K562 (cell line): ENCODE results near the gene MYH15. TPM values are rescaled to one million over a fixed set of nuclear protein-coding genes. Genes with fewer than 3 reads are reported as not detected.

Source experiments
- ATAC-seq: fragments of 200-7000 bp; cut with Tn5 transposase; 3 replicates; pipeline ENCODE4 v1.9.1; 2020; ENCODE audit warnings: moderate library complexity
- BruUV-seq: library from RNA; stranded (reverse); fragments of 400-500 nt; replicated peaks from 2 replicates; lab custom pipeline; 2021; lab: Mats Ljungman, UMichigan
- CTCF ChIA-PET: fragments of 300-600 bp; formaldehyde crosslinking; extraction: SDS; loops from one replicate; lab custom pipeline; 2021; ENCODE audit warnings: low intra/inter-chr PET ratio; lab: Yijun Ruan, JAX
- POLR2A ChIA-PET: fragments of 300-600, 350-650 bp; sonication (Branson Sonifier 250); formaldehyde crosslinking; extraction: SDS; loops from one replicate; lab custom pipeline; 2021; ENCODE audit warnings: antibody characterized with exemption, inconsistent platforms; lab: Yijun Ruan, JAX
- DNase-seq, 4 experiments: peaks; one replicate each; pipeline versions ENCODE4 v3.0.0 to v3.0.0-alpha.2; 2011 to 2018; ENCODE audit warnings: low spot score in 3 of 4, mixed read lengths in 3 of 4; ENCODE audit errors: extremely low read depth in 1 of 4
- FAIRE-seq: peaks from 2 replicates; lab custom pipeline; 2011; peaks lifted over from hg19 to GRCh38; lab: Jason Lieb, UNC
- H2AFZ ChIP-seq: 2 replicates; pipeline ENCODE4 v1.6.0; 2011; ENCODE audit warnings: low read depth, low read length, control low read depth, inconsistent platforms
- H3K27ac ChIP-seq: fragments of 200-600 bp; 3 replicates; pipeline ENCODE4 v1.8.0; 2011; ENCODE audit warnings: low read depth, mild to moderate bottlenecking, control low read depth, inconsistent platforms, low read length, moderate library complexity, mixed read lengths; ENCODE audit errors: extremely low read depth
- H3K27me3 ChIP-seq, 2 experiments: fragments of 300-600 bp in 1 of 2; 2 replicates in 1 of 2; 3 replicates in 1 of 2; pipeline versions ENCODE4 v1.6.0 to v1.8.0; 2011; ENCODE audit warnings: inconsistent platforms in 2 of 2, low read length in 2 of 2, mild to moderate bottlenecking in 1 of 2, mixed read lengths in 1 of 2, moderate library complexity in 1 of 2; ENCODE audit not compliant: control insufficient read depth in 2 of 2, insufficient read depth in 2 of 2
- H3K36me3 ChIP-seq: fragments of 300-600 bp; 3 replicates; pipeline ENCODE4 v1.8.0; 2011; ENCODE audit warnings: mild to moderate bottlenecking, low read length, inconsistent platforms; ENCODE audit not compliant: control insufficient read depth, insufficient read depth
- H3K4me1 ChIP-seq, 2 experiments: fragments of 200-600 bp in 1 of 2; replicated peaks in 1 of 2; 2 replicates in 1 of 2; 3 replicates in 1 of 2; pipeline versions ENCODE4 v1.5.1 to v1.8.0; 2011; ENCODE audit warnings: inconsistent platforms in 2 of 2, low read length in 2 of 2, mild to moderate bottlenecking in 1 of 2, mixed read lengths in 1 of 2, moderate library complexity in 1 of 2; ENCODE audit not compliant: control insufficient read depth in 2 of 2, insufficient read depth in 2 of 2
- H3K4me2 ChIP-seq: 2 replicates; pipeline ENCODE4 v1.6.1; 2011; ENCODE audit warnings: low read length, control low read depth, inconsistent platforms, mixed read lengths; ENCODE audit not compliant: insufficient read depth
- H3K4me3 ChIP-seq: fragments of 200-600 bp; sonication (generic), shearing (Covaris generic); 2 replicates; pipeline ENCODE4 v1.5.1; 2016; ENCODE audit warnings: control low read depth, inconsistent platforms
- H3K79me2 ChIP-seq: fragments of 200-600 bp; 3 replicates; pipeline ENCODE4 v1.8.0; 2011; ENCODE audit warnings: low read length, inconsistent platforms; ENCODE audit not compliant: control insufficient read depth, insufficient read depth
- H3K9ac ChIP-seq, 2 experiments: 2 replicates each; pipeline versions ENCODE4 v1.6.0 to v1.6.1; 2011; ENCODE audit warnings: low read depth in 2 of 2, low read length in 2 of 2, control low read depth in 1 of 2, inconsistent platforms in 1 of 2, mild to moderate bottlenecking in 1 of 2, mixed read lengths in 1 of 2; ENCODE audit not compliant: insufficient read depth in 1 of 2
- H3K9me1 ChIP-seq: one replicate; pipeline ENCODE4 v1.6.0; 2011; ENCODE audit warnings: inconsistent platforms, mild to moderate bottlenecking, low read length, moderate library complexity; ENCODE audit not compliant: control insufficient read depth, insufficient read depth
- H3K9me3 ChIP-seq: replicated peaks from 2 replicates; pipeline ENCODE4 v1.5.1; 2011; ENCODE audit warnings: low read depth, low read length, inconsistent platforms; ENCODE audit not compliant: control insufficient read depth, insufficient read depth
- H4K20me1 ChIP-seq: replicated peaks from 2 replicates; pipeline ENCODE4 v1.6.1; 2011; ENCODE audit warnings: low read length, inconsistent platforms, mixed read lengths; ENCODE audit not compliant: control insufficient read depth, insufficient read depth
- BCOR ChIP-seq: fragments of 450-650 bp; IDR thresholded peaks from 2 replicates; pipeline ENCODE4 v1.6.1; 2016
- CHD2 ChIP-seq: IDR thresholded peaks from 2 replicates; pipeline ENCODE4 v1.6.1; 2011; ENCODE audit warnings: low read depth, low read length
- FOSL1 ChIP-seq: fragments of 200-800 bp; sonication (Bioruptor generic); conservative IDR thresholded peaks from 2 replicates; pipeline ENCODE4 v1.6.1; 2016; ENCODE audit warnings: missing genetic modification characterization, missing compliant biosample characterization
- GABPB2 ChIP-seq: fragments of 250-450 bp; sonication (Bioruptor Pico); conservative IDR thresholded peaks from 2 replicates; pipeline ENCODE4 v1.5.1; 2021; ENCODE audit warnings: mild to moderate bottlenecking
- HSF4 ChIP-seq: fragments of 250-450 bp; sonication (Bioruptor Pico); IDR thresholded peaks from 2 replicates; pipeline ENCODE4 v2.1.2; 2022; ENCODE audit warnings: mild to moderate bottlenecking, moderate library complexity, borderline replicate concordance
- MCM5 ChIP-seq: fragments of 450-650 bp; IDR thresholded peaks from 2 replicates; pipeline ENCODE4 v1.6.1; 2016; ENCODE audit warnings: low read depth
- NFXL1 ChIP-seq: fragments of 450-650 bp; formaldehyde crosslinking; IDR thresholded peaks from 2 replicates; pipeline ENCODE4 v1.4.0; 2021; ENCODE audit warnings: mild to moderate bottlenecking
- SAFB ChIP-seq: fragments of 200-400 bp; formaldehyde crosslinking; IDR thresholded peaks from 2 replicates; pipeline ENCODE4 v1.6.1; 2017; ENCODE audit warnings: low read depth, low read length, borderline replicate concordance
- ZNF133 ChIP-seq: fragments of 250-450 bp; sonication (Bioruptor Pico); IDR thresholded peaks from 2 replicates; pipeline ENCODE4 v1.4.0; 2020; ENCODE audit warnings: mild to moderate bottlenecking
- ZNF408 ChIP-seq: fragments of 250-450 bp; sonication (Bioruptor Pico); IDR thresholded peaks from 2 replicates; pipeline ENCODE4 v1.4.0; 2020; ENCODE audit warnings: low read depth, mild to moderate bottlenecking, moderate library complexity
- ZNF639 ChIP-seq, 2 experiments: fragments of 200-800 bp in 1 of 2; sonication (Bioruptor generic) in 1 of 2; sonication (generic) in 1 of 2; formaldehyde crosslinking in 1 of 2; IDR thresholded peaks in 1 of 2; conservative IDR thresholded peaks in 1 of 2; 2 replicates each; pipeline versions ENCODE4 v1.5.0 to v1.6.1; 2016 to 2020; ENCODE audit warnings: missing compliant biosample characterization in 1 of 2, missing genetic modification characterization in 1 of 2, missing genetic modification reagents in 1 of 2
- WGBS: fragments of 100-300 bp; shearing (Covaris generic); methylation state at CpG from one replicate; pipeline ENCODE4 v1.1.6; 2016; ENCODE audit warnings: low coverage, mixed read lengths; ENCODE audit not compliant: insufficient coverage; ENCODE audit errors: missing lambda C conversion rate; 5-methylcytosine and 5-hydroxymethylcytosine counted together
- in situ Hi-C: fragments of 300-500 bp; cut with MboI; formaldehyde crosslinking; loops from 4 replicates; pipeline ENCODE4 v1.15.0; 2018; ENCODE audit warnings: inconsistent platforms, mixed read lengths
- intact Hi-C: fragments of 100-400 bp; cut with micrococcal nuclease; formaldehyde crosslinking; loops from 2 replicates; pipeline ENCODE4 v1.14.2; 2022
- polyA plus RNA-seq, 8 experiments: library from polyadenylated mRNA; depleted of rRNA in 4 of 8; stranded (reverse) in 5 of 8; unstranded in 3 of 8; fragments of >200 nt; fragmentation: Nextera tagmentation in 2 of 8; fragmentation: Illumina TruSeq in 1 of 8; extraction: Ambion mirVana in 2 of 8; extraction: Trizol in 1 of 8; gene quantifications; 2 replicates each; pipeline versions ENCODE4 v1.2.1 to v1.2.3, GENCODE V29; 2011 to 2014; ENCODE audit warnings: inconsistent platforms in 1 of 8, missing spikeins in 1 of 8
- total RNA-seq, 7 experiments: library from RNA; depleted of rRNA in 6 of 7; stranded (reverse); fragments of >200 nt in 6 of 7; fragmentation: Illumina TruSeq in 2 of 7; extraction: Trizol in 2 of 7; gene quantifications; 2 replicates each; pipeline versions ENCODE4 v1.2.1 to v1.2.3, GENCODE V29; 2011 to 2021; ENCODE audit warnings: low replicate concordance in 1 of 7
- TF ChIP-seq, protein P1 (sequence below): sonication (generic); formaldehyde crosslinking; IDR thresholded peaks from 2 replicates; pipeline ENCODE4 v1.8.0; 2022; ENCODE audit warnings: mild to moderate bottlenecking, missing genetic modification reagents
- TF ChIP-seq, protein P2 (sequence below): fragments of 150-350 bp; IDR thresholded peaks from 2 replicates; pipeline ENCODE4 v1.6.1; 2014; ENCODE audit warnings: low read depth, mild to moderate bottlenecking, low read length, borderline replicate concordance
- TF ChIP-seq, protein P3 (sequence below): sonication (generic); formaldehyde crosslinking; IDR thresholded peaks from 2 replicates; pipeline ENCODE4 v1.8.0; 2022; ENCODE audit warnings: missing genetic modification reagents, mild to moderate bottlenecking, borderline replicate concordance

Gene MYH15
- total and polyA plus RNA-seq, 9 of the 15 experiments (the other 6 are each of a cell fraction or from before 2014, with no cell fraction given) = 0.03 to 0.29 (median 0.12) TPM

DNA sequence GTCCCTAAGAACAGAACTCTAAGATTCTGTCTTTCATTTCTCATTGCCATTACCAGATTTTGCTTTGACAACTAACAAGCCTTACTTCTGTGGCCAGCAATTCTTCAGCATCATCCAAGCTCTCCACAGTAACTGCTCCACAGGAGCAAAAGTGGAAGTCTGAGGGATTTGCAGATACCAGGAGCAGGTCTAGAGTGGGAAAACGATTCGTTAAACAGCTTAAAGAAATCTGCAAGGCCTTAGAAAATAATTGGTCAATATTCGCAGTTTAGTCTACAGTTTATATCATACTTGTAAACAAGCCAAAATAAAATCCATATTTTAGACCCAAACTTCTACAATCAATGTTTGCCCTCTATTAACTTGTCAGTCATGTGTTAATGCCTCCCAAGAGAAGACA is 24.1 kb downstream of the MYH15 start (continued):
- TF ChIP-seq, protein P1, sequence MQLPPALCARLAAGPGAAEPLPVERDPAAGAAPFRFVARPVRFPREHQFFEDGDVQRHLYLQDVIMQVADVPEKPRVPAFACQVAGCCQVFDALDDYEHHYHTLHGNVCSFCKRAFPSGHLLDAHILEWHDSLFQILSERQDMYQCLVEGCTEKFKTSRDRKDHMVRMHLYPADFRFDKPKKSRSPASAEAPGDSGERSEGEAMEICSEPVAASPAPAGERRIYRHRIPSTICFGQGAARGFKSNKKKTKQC (CRISPR knock-in tag) = no peak
- TF ChIP-seq SAFB = no peak

DNA sequence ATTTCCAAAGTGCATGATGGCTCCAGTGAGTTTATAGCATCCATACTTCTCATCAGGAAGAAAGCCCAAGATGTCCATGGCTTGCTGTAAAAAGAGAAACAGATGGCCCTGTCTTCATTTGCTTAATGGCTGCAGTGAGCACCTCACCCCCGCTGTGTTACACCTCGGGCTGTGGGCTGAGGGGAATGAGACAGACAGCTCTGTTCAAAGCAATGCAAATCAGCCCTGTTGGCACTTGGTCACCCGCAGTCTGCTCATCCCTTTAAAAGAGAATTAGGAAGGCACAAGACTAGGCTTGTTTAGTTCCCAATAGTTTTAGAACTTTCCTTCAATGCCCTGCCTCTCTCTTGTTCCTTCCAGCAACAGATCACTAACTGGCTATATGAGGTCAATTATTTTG is 25.2 kb downstream of the MYH15 start:
- no peaks in the 10 kb centered on the region; a peak in 1 of 5 replicates for H3K4me1 ChIP-seq
- intact Hi-C loops = loop anchor here (5.0 to 10.0 kb wide), 3 partner anchors 122 to 1250 kb away; no protein-coding TSS in a partner anchor
- ATAC-seq = no peak
- TF ChIP-seq BCOR (no peak), MCM5 (no peak), NFXL1 (CRISPR knock-in tag) (no peak), FOSL1 (no peak), CHD2 (no peak), HSF4 (CRISPR knock-in tag) (no peak), ZNF408 (CRISPR knock-in tag) (no peak), ZNF639 (CRISPR knock-in tag; conservative IDR thresholded peaks at IDR 0.05 in 1 of 2, IDR thresholded peaks at IDR 0.05 in 1 of 2) (no peak), ZNF133 (no peak), GABPB2 (CRISPR knock-in tag) (no peak)
- TF ChIP-seq, protein P2, sequence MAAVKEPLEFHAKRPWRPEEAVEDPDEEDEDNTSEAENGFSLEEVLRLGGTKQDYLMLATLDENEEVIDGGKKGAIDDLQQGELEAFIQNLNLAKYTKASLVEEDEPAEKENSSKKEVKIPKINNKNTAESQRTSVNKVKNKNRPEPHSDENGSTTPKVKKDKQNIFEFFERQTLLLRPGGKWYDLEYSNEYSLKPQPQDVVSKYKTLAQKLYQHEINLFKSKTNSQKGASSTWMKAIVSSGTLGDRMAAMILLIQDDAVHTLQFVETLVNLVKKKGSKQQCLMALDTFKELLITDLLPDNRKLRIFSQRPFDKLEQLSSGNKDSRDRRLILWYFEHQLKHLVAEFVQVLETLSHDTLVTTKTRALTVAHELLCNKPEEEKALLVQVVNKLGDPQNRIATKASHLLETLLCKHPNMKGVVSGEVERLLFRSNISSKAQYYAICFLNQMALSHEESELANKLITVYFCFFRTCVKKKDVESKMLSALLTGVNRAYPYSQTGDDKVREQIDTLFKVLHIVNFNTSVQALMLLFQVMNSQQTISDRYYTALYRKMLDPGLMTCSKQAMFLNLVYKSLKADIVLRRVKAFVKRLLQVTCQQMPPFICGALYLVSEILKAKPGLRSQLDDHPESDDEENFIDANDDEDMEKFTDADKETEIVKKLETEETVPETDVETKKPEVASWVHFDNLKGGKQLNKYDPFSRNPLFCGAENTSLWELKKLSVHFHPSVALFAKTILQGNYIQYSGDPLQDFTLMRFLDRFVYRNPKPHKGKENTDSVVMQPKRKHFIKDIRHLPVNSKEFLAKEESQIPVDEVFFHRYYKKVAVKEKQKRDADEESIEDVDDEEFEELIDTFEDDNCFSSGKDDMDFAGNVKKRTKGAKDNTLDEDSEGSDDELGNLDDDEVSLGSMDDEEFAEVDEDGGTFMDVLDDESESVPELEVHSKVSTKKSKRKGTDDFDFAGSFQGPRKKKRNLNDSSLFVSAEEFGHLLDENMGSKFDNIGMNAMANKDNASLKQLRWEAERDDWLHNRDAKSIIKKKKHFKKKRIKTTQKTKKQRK = no peak
- TF ChIP-seq, protein P3, sequence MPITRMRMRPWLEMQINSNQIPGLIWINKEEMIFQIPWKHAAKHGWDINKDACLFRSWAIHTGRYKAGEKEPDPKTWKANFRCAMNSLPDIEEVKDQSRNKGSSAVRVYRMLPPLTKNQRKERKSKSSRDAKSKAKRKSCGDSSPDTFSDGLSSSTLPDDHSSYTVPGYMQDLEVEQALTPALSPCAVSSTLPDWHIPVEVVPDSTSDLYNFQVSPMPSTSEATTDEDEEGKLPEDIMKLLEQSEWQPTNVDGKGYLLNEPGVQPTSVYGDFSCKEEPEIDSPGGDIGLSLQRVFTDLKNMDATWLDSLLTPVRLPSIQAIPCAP = no peak
- 0% methylated on average over 1 of the region's 3 CpGs for WGBS
- no peak overlapping the region for H3K9ac ChIP-seq
- CTCF ChIA-PET = no interaction called here
- FAIRE-seq = no peak
- no peaks in the 10 kb centered on the region for H3K79me2 ChIP-seq
- peaks cover 0 to 3% of the 10 kb centered on the region in 2 experiments; a peak in 1 of 5 replicates for H3K27me3 ChIP-seq
- H3K4me3 ChIP-seq = no peak overlapping the region
- H3K36me3 ChIP-seq = no peaks in the 10 kb centered on the region
- no peak overlapping the region for H2AFZ ChIP-seq
- H3K9me1 ChIP-seq = no peaks in the 10 kb centered on the region
- no peaks in the 10 kb centered on the region for H4K20me1 ChIP-seq
- no TSS peak for BruUV-seq
- no peak overlapping the region for H3K27ac ChIP-seq
- no peak for DNase-seq
- in situ Hi-C loops = loop anchor here (25.0 kb wide), 1 partner anchor 427 kb away; no protein-coding TSS in a partner anchor
- H3K9me3 ChIP-seq = no peaks in the 10 kb centered on the region
- POLR2A ChIA-PET = interaction anchor here (1.6 kb wide), 1 partner anchor 8 kb away, joined by 4 read pairs; no protein-coding TSS in a partner anchor
- no peak overlapping the region for H3K4me2 ChIP-seq
